Ectodermal cell (in vitro differentiated cells): ENCODE measurements around the gene PIRT.

Experiments used
- H3K27ac ChIP-seq: 2 replicates; pipeline ENCODE4 v1.7.0; 2013; ENCODE audit warnings: mild to moderate bottlenecking, low read depth, low read length; ENCODE audit not compliant: insufficient read depth, poor library complexity, severe bottlenecking
- H3K27me3 ChIP-seq: 2 replicates; pipeline ENCODE4 v1.7.0; 2013; ENCODE audit warnings: mild to moderate bottlenecking, low read length; ENCODE audit not compliant: insufficient read depth, control insufficient read depth, poor library complexity, severe bottlenecking
- H3K36me3 ChIP-seq: one replicate; pipeline ENCODE4 v1.7.0; 2013; ENCODE audit warnings: low read length; ENCODE audit not compliant: control insufficient read depth, insufficient read depth
- H3K4me1 ChIP-seq: one replicate; pipeline ENCODE4 v1.7.0; 2013; ENCODE audit warnings: low read length; ENCODE audit not compliant: control insufficient read depth, insufficient read depth
- H3K4me3 ChIP-seq: 2 replicates; pipeline ENCODE4 v1.7.0; 2013; ENCODE audit warnings: low read depth, low read length, control low read depth; ENCODE audit not compliant: insufficient read depth
- H3K9me3 ChIP-seq: 2 replicates; pipeline ENCODE4 v1.7.0; 2013; ENCODE audit warnings: mild to moderate bottlenecking, low read length, moderate library complexity; ENCODE audit not compliant: control insufficient read depth
- WGBS, 2 experiments: methylation state at CpG; one replicate each; pipeline ENCODE4 v1.1.7; 2013; ENCODE audit warnings: missing lambda C conversion rate in 2 of 2; 5-methylcytosine and 5-hydroxymethylcytosine counted together

PIRT gene

GRCh38 chr17:10803830-10804475 is 33.9 kb downstream of the PIRT start, which contains the start of gene TMEM238L:
Gene TMEM238L, minus strand, starts transcription at chr17:10804099. Its CDS starts 136 bp downstream, at chr17:10803963.
- 85 to 89% methylated on average over 16 of the region's 16 CpGs for WGBS, 2 experiments
- H3K27ac ChIP-seq, result no peak within 1 kb of the TSS
- no peak within 1 kb of the TSS for H3K4me3 ChIP-seq
- H3K4me1 ChIP-seq, result no peaks in the 10 kb centered on the region
- no peaks in the 10 kb centered on the region for H3K36me3 ChIP-seq
- H3K27me3 ChIP-seq, result no peaks in the 10 kb centered on the region
- H3K9me3 ChIP-seq, result no peaks in the 10 kb centered on the region

DNA sequence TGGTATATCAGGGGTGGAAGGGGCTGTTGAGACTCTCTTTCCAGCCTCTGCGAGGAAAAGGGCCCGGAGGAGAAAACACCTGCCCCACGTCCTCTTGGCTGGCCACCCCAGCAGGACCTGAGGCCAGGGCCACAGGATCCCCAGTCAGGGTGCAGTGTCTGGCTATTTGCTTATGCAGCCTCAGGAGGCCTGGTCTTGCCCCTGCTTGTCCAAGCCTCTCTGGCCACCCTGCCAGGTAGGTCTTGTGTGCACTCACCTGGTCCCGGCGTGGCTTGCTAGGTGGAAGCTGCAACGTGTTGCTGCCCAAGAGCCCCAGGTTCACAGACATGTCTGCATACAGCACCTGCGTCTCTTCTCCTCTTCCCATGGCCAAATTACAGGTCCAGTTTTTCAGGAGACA is 34.5 kb downstream of the PIRT start:
- H3K27me3 ChIP-seq, result no peaks in the 10 kb centered on the region
- no peaks in the 10 kb centered on the region for H3K36me3 ChIP-seq
- 92 to 93% methylated on average over 7 of the region's 7 CpGs for WGBS, 2 experiments
- no peak overlapping the region for H3K4me3 ChIP-seq
- no peaks in the 10 kb centered on the region for H3K9me3 ChIP-seq
- H3K4me1 ChIP-seq, result no peaks in the 10 kb centered on the region
- H3K27ac ChIP-seq, result no peak overlapping the region

GRCh38 chr17:10802496-10803284 is 35.2 kb downstream of the PIRT start:
- Histone ChIP-seq H3K27ac (no peak overlapping the region), H3K27me3 (no peaks in the 10 kb centered on the region)
- WGBS, 2 experiments, result 92 to 94% methylated on average over 14 of the region's 14 CpGs

DNA sequence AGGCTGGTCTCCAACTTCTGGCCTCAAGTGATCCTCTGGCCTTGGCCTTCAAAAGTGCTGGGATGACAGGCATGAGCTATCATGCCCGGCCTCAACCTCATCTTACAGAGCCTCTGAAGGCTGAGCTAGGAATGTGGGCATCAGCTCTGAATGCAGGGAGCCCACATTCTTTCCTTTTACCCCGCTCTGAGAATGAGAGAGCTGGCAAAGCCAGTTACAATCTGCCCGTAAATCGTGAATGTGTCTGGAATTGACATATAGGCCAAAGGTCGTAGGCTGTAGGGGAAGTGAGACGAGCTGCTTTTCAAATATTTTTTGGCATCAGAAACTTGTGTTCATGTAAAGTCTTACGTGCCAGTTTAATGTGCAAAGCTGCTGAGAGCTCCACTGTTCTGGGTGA is 38.5 kb downstream of the PIRT start:
- no peaks in the 10 kb centered on the region for H3K27me3 ChIP-seq
- H3K9me3 ChIP-seq, result no peaks in the 10 kb centered on the region
- no peak overlapping the region for H3K4me3 ChIP-seq
- no peaks in the 10 kb centered on the region for H3K36me3 ChIP-seq
- no peaks in the 10 kb centered on the region for H3K4me1 ChIP-seq
- WGBS, 2 experiments, result 94 to 97% methylated on average over 7 of the region's 7 CpGs
- H3K27ac ChIP-seq, result no peak overlapping the region

More at GRCh38 chr17:10802496-10803284, 35.2 kb downstream of the PIRT start:
- Histone ChIP-seq H3K4me1 (no peaks in the 10 kb centered on the region), H3K4me3 (no peak overlapping the region), H3K9me3 (no peaks in the 10 kb centered on the region), H3K36me3 (no peaks in the 10 kb centered on the region)

GRCh38 chr17:10798910-10799309 is 39.0 kb downstream of the PIRT start:
- no peaks in the 10 kb centered on the region for H3K9me3 ChIP-seq
- H3K27me3 ChIP-seq, result no peaks in the 10 kb centered on the region
- no peak overlapping the region for H3K4me3 ChIP-seq
- H3K4me1 ChIP-seq, result no peaks in the 10 kb centered on the region
- H3K27ac ChIP-seq, result no peak overlapping the region
- H3K36me3 ChIP-seq, result no peaks in the 10 kb centered on the region
- WGBS, 2 experiments, result 89 to 94% methylated on average over 7 of the region's 7 CpGs

DNA sequence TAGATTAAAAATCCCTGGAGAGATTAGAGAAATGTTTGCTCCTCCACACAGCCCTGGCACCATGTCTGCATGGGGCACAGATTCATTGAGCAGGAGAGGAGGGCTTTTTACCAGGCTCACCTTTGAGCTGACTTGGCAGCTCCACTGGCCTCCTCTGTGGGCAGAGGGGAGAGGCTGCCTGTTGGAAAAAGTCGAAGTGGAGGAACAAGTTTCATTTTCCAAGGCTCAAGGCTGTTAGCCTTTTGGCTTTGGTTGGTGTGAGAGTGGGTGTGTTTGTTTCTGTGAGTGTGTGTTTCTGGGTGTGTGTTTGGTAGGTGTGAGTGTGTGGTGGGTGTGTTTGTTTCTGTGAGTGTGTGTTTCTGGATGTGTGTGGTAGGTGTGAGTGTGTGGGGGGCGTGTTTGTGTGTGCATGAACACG is 39.5 kb downstream of the PIRT start:
- WGBS, 2 experiments, result 90 to 91% methylated on average over 3 of the region's 3 CpGs
- Histone ChIP-seq H3K27me3 (no peaks in the 10 kb centered on the region), H3K4me3 (no peak overlapping the region)

GRCh38 chr17:10797476-10798328 is 40.2 kb downstream of the PIRT start:
- no peaks in the 10 kb centered on the region for H3K9me3 ChIP-seq
- H3K27ac ChIP-seq, result no peak overlapping the region
- no peaks in the 10 kb centered on the region for H3K27me3 ChIP-seq
- no peaks in the 10 kb centered on the region for H3K36me3 ChIP-seq
- WGBS, 2 experiments, result 80 to 82% methylated on average over 11 of the region's 11 CpGs
- no peak overlapping the region for H3K4me3 ChIP-seq
- no peaks in the 10 kb centered on the region for H3K4me1 ChIP-seq

More for the DNA sequence above, 39.5 kb downstream of the PIRT start:
- H3K9me3 ChIP-seq, result no peaks in the 10 kb centered on the region
- H3K36me3 ChIP-seq, result no peaks in the 10 kb centered on the region
- no peaks in the 10 kb centered on the region for H3K4me1 ChIP-seq
- H3K27ac ChIP-seq, result no peak overlapping the region

GRCh38 chr17:10793816-10794215 is 44.1 kb downstream of the PIRT start:
- 93 to 97% methylated on average over 4 of the region's 4 CpGs for WGBS, 2 experiments
- H3K4me3 ChIP-seq, result no peak overlapping the region

DNA sequence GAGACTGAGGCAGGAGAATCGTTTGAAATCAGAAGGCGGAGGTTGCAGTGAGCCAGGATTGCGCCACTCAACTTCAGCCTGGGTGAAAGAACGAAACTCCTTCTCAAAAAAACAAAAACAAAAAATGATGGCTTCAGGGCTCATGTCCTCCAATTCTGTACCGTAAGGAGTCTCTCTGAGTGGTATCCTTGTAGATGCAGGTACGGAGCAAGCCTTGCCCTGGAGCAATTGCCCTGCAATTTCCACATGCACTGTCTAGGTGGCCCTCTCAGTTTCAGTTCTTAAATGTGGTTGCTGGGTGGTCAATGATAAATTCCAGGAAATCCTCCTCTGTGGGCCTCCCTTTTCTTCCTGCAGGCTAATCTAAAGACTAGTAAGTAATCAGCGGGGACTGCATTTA is 44.6 kb downstream of the PIRT start:
- Histone ChIP-seq H3K36me3 (no peaks in the 10 kb centered on the region), H3K9me3 (no peaks in the 10 kb centered on the region), H3K4me1 (peaks cover 3% of the 10 kb centered on the region), H3K27ac (no peak overlapping the region), H3K27me3 (no peaks in the 10 kb centered on the region), H3K4me3 (no peak overlapping the region)
- 95 to 96% methylated on average over 7 of the region's 7 CpGs for WGBS, 2 experiments

More at GRCh38 chr17:10793816-10794215, 44.1 kb downstream of the PIRT start:
- Histone ChIP-seq H3K4me1 (peaks cover 3% of the 10 kb centered on the region), H3K36me3 (no peaks in the 10 kb centered on the region), H3K9me3 (no peaks in the 10 kb centered on the region), H3K27me3 (no peaks in the 10 kb centered on the region), H3K27ac (no peak overlapping the region)

- Histone ChIP-seq H3K27ac (no peak overlapping the region), H3K27me3 (no peaks in the 10 kb centered on the region), H3K4me1 (peaks cover 8% of the 10 kb centered on the region), H3K9me3 (no peaks in the 10 kb centered on the region), H3K36me3 (no peaks in the 10 kb centered on the region), H3K4me3 (no peak overlapping the region)
- 84 to 86% methylated on average over 8 of the region's 8 CpGs for whole genome bisulfite sequencing, 2 experiments
Measured at GRCh38 chr17:10792151-10792550, 45.7 kb downstream of the PIRT start.
